OCI-LY3 (cell line): ENCODE data around the gene LRP2.

ENCODE experiments used
- CTCF ChIP-seq: fragments of 200-600, 300-600 bp; sonication (generic); IDR thresholded peaks from 2 replicates; pipeline ENCODE4 v1.5.1; 2014; ENCODE audit warnings: antibody characterized with exemption, low read length, low read depth
- EZH2phosphoT487 ChIP-seq: fragments of 200-600 bp; shearing (Covaris generic); IDR thresholded peaks from 2 replicates; pipeline ENCODE4 v1.6.1; 2018; ENCODE audit warnings: antibody characterized with exemption, mixed run types, low read depth

GRCh38 chr2:169091256-169091655 is 271.1 kb downstream of the LRP2 start:
- TF ChIP-seq CTCF, result no peak
- no peak for TF ChIP-seq EZH2phosphoT487
